ENCODE results near the gene RAB5IF.

DNA sequence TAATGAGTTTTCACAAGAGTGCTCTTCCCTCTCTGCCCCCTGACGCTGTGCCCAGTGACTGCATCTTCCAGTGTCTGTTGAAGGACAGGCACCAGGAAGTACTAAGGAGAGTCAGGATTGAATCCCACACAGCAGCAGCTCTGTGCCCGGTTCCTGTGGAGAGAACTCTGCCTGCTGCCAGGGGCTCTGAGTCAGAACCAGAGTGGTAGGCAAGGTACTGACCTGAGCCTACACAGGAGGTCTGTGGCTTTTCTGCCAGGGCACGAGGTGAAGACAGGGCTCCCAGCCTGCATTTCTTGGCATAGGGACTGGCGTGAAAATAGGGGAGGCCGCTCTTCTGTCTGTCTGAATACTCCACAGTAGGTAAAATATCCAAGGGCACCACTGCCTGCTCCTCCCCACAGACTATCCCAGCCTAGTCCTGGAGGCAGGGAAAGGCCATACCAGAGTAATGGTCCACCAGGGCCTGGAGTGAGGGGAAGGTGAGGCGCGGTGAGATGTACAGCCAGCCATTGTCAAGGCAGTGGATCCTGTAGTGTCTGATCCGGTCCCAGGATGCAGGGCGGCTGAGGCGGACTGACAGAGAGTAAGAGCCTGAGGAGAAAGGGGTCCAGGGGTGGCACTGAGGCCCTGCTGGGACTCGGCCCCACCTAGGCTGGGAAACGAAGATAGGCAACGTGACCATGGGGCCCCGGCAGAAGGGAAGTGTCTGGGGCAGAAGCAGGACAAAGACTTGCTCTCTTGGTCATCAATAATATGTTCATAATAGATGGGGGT is 9.4 kb downstream of the RAB5IF start:
- TF ChIP-seq, protein P1, sequence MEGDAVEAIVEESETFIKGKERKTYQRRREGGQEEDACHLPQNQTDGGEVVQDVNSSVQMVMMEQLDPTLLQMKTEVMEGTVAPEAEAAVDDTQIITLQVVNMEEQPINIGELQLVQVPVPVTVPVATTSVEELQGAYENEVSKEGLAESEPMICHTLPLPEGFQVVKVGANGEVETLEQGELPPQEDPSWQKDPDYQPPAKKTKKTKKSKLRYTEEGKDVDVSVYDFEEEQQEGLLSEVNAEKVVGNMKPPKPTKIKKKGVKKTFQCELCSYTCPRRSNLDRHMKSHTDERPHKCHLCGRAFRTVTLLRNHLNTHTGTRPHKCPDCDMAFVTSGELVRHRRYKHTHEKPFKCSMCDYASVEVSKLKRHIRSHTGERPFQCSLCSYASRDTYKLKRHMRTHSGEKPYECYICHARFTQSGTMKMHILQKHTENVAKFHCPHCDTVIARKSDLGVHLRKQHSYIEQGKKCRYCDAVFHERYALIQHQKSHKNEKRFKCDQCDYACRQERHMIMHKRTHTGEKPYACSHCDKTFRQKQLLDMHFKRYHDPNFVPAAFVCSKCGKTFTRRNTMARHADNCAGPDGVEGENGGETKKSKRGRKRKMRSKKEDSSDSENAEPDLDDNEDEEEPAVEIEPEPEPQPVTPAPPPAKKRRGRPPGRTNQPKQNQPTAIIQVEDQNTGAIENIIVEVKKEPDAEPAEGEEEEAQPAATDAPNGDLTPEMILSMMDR (IDR thresholded peaks at IDR 0.05), result no peak
- no peak for TF ChIP-seq POLR2A (IDR thresholded peaks at IDR 0.05)
